Measurements from ENCODE around the gene PANX2.

DNA sequence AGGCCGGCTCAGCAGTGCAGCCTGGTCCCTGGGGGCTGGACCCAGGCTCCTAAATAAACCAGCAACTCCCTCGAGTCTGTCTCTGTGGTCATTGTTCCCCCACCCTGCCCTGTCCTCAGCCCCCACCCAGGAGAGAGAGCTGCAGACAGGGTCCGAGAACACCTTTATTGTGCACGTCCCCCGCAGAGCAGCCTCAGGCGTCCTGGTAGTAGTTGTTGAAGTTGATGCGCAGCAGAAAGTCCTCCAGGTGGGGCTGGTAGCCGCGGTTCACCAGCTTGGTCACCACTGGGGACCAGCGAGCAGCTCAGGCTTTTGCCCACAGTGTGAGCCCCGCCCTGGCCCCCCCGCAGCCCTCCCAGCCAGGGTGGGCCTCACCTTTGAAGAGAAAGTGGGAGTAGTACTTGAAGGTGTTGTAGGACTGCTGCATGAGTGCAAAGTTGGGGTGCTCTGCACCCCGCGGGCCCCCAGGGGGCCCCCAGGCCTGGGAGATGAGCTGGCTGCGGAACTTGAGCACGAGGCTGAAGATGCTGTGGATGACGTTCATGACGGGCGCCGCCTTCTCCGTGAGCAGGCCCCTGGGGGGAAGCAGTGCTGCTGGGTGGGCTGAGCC lies 47.1 kb downstream of the PANX2 start:
- TF ChIP-seq CTCF (IDR thresholded peaks at IDR 0.05; ENCODE audit: poor library complexity) (no peak), EZH2 (IDR thresholded peaks at IDR 0.05; ENCODE audit: borderline replicate concordance) (no peak)
